Cardiac fibroblast (primary cell): ENCODE data around the gene FHL3.

Experiments used
- DNase-seq, 2 donors: peaks; one replicate each; pipeline versions ENCODE4 v3.0.0 to v3.0.0-alpha.2; 2010; ENCODE audit warnings: low read depth in 2 of 2
- H3K4me3 ChIP-seq, 2 donors: replicated peaks in 1 of 2; 1 replicate in 1 of 2; 2 replicates in 1 of 2; pipeline ENCODE4 v1.5.1; 2011; ENCODE audit warnings: low read depth in 2 of 2, low read length in 2 of 2, mild to moderate bottlenecking in 2 of 2, moderate library complexity in 1 of 2
- CTCF ChIP-seq: IDR thresholded peaks from one replicate; pipeline ENCODE4 v1.5.1; 2011; ENCODE audit warnings: low read depth, mild to moderate bottlenecking, low read length, inconsistent platforms

FHL3 gene, protein sequence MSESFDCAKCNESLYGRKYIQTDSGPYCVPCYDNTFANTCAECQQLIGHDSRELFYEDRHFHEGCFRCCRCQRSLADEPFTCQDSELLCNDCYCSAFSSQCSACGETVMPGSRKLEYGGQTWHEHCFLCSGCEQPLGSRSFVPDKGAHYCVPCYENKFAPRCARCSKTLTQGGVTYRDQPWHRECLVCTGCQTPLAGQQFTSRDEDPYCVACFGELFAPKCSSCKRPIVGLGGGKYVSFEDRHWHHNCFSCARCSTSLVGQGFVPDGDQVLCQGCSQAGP

DNA sequence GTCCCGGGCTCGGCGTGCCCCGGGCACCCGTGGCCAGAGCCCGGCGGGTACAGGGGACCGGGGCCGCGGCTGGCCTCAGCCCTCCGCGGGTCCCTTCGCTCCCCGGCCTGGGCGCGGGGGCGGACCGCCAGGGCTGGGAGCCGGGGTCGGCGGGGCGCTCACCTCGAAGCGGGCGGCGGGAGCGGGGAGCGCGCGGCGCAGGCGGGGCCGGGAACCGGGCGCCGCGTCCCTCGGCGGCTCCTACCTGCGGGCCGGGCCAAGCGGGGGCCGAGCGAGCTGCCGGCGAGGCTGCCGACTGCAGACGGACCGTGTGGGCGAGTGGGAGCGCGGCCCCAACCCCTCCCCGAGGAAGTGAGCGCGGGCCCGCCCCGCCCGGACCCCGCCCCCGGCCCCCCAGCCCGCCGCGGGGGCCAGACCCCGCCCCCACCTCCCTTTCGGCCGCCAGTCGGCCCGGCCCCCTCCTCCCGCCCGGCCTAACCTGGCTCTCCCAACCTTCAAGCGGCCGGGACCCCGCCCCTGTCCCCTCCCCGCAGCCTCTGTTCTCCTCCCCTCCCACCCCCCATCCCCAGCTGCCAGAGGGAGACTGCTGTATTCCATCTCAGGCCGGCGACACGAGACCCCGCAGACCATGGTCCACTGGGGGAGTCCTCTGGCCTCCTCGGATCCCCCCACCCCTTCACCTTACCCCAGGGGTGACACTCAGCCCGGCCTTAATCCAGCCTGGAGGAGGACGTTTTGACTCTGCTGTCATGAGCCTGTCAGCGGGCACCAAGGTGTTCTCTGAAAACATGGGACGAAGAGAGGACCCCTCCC lies at the start of gene FHL3:
FHL3 (minus strand) TSS at position 320 of the 813 bp plus-strand sequence. CDS start 6,102 bp downstream, outside the sequence.
- DNase-seq, result peak; percentile 39 to 73

DNA sequence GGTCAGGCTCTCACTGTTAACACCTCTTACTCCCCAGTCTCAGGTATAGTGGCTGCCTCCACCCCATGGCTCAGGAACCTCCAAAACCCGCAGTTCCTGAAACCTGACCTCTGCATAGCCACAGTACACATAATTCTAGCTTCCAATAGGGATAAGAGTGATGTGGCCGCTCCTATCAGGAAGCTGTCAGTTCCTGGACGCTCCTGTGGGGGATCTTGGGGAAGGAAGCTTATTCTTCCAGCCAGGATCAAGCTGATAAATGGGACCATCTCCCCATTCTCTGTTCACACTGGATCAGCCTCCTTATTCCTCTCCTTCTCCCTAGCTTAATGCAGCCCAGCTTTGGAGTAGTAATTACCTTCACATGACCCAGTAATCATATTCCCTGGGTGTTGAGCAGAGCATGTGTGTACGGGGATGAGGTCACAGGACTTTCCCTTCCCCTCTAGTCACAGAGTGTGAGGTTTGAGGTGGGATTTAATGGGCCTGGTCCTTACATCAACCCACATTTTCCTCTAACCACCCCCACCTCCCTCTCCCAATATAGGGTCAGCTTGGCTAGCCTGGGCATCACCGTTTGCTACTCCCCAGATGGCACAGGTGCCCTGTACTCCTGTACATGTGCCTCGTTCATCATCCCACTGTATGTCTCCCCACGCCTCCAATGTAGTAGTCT lies 48.2 kb upstream of the FHL3 start:
- H3K4me3 ChIP-seq, result no peak overlapping the region
- DNase-seq, result no peak
- no peak for TF ChIP-seq CTCF

More for the DNA sequence above, at the start of gene FHL3:
- peak within 1 kb of the TSS; percentile 68 to 79 for H3K4me3 ChIP-seq
- TF ChIP-seq CTCF, result no peak

GRCh38 chr1:38052750-38053415 lies 47.6 kb upstream of the FHL3 start:
- DNase-seq, result no peak
- H3K4me3 ChIP-seq, result no peak overlapping the region
- TF ChIP-seq CTCF, result no peak

DNA sequence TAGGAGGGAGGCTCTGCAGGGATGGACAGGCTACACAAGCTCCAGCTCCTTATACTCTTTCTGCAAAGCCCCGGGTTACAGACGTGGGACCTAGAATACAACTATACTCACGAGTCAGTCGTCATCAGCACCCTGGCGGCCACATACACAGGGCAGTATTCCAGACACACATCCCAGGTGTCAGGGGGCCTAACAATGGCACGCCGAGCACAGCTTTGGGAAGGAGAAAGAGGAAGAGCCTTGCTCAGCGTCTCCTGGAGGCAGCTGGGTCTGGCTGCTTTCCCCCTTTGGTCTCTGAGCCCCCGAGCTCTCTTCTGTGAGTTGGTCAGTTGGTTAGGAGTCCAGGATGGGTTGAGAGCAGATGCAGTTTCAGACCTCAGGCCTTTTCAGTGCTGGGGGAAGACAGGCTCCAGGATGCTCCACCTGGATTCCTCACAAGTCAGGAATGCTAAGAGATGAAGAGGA lies 45.8 kb upstream of the FHL3 start:
- TF ChIP-seq CTCF, result no peak
- no peak for DNase-seq
- H3K4me3 ChIP-seq, result no peak overlapping the region

GRCh38 chr1:38050397-38051078 lies 45.2 kb upstream of the FHL3 start:
- TF ChIP-seq CTCF, result no peak
- no peak overlapping the region for H3K4me3 ChIP-seq
- DNase-seq, result no peak
